Peyer's patch (tissue), 4 donors: Measurements from ENCODE around the gene NKX1-2. TPM values are rescaled to one million over a fixed set of nuclear protein-coding genes. Genes with fewer than 3 reads are reported as not detected.

Experiments
- DNase-seq, 3 donors: peaks; one replicate each; pipeline ENCODE4 v3.0.0-alpha.2; 2017 to 2019
- H3K27ac ChIP-seq, 4 donors: fragments of 200-600 bp; sonication (generic); one replicate each; pipeline ENCODE4 v1.5.1; 2016 to 2019
- H3K27me3 ChIP-seq, 2 donors: fragments of 200-600 bp; sonication (generic); one replicate each; pipeline ENCODE4 v1.5.1; 2019
- H3K36me3 ChIP-seq, 3 donors: fragments of 200-600 bp; sonication (generic); one replicate each; pipeline ENCODE4 v1.5.1; 2016 to 2019
- H3K4me1 ChIP-seq, 4 donors: fragments of 200-600 bp; sonication (generic); one replicate each; pipeline ENCODE4 v1.5.1; 2016 to 2019
- H3K4me3 ChIP-seq, 4 donors: fragments of 200-600 bp; sonication (generic); 1 replicate in 3 of 4; 2 replicates in 1 of 4; pipeline ENCODE4 v1.5.1; 2016 to 2019; ENCODE audit warnings: mild to moderate bottlenecking in 1 of 4
- H3K9me3 ChIP-seq, 4 donors: fragments of 200-600 bp; sonication (generic); one replicate each; pipeline ENCODE4 v1.5.1; 2016 to 2019; ENCODE audit warnings: mild to moderate bottlenecking in 1 of 4
- CTCF ChIP-seq, 6 experiments: fragments of 450-650 bp in 4 of 6; fragments of 200-600 bp in 2 of 6; sonication (generic) in 1 of 6; IDR thresholded peaks; one replicate each; pipeline ENCODE4 v1.5.1; 2017 to 2019; ENCODE audit warnings: antibody characterized with exemption in 6 of 6, mild to moderate bottlenecking in 3 of 6, moderate library complexity in 1 of 6
- POLR2A ChIP-seq, 2 donors: fragments of 450-650 bp; IDR thresholded peaks; one replicate each; pipeline ENCODE4 v1.5.1; 2017; ENCODE audit warnings: antibody characterized with exemption in 2 of 2, mild to moderate bottlenecking in 2 of 2, moderate library complexity in 2 of 2
- total RNA-seq, 4 donors: library from RNA; depleted of rRNA; stranded (reverse); fragments of >200 nt; gene quantifications; one replicate each; pipeline ENCODE4 v1.1.0, GENCODE V29; 2016

NKX1-2 gene
- total RNA-seq, 4 donors from 2014 or later, result not detected

- no peaks in the 10 kb centered on the region for H3K9me3 ChIP-seq
- peaks cover 0 to 17% (median 0%) of the 10 kb centered on the region in 4 donors for H3K4me1 ChIP-seq
- no peaks in the 10 kb centered on the region for H3K36me3 ChIP-seq
- no peak for DNase-seq
- peak overlapping the region in 1 of 4 donors; percentile 19 for H3K27ac ChIP-seq
- TF ChIP-seq POLR2A (IDR thresholded peaks at IDR 0.05) (no peak), CTCF (IDR thresholded peaks at IDR 0.05) (no peak)
- H3K27me3 ChIP-seq, result no peaks in the 10 kb centered on the region
- no peak overlapping the region for H3K4me3 ChIP-seq
Observed at GRCh38 chr10:124468624-124469023, 18.8 kb upstream of the NKX1-2 start.

GRCh38 chr10:124467165-124467564 lies 17.3 kb upstream of the NKX1-2 start:
- no peak for DNase-seq
- no peak overlapping the region for H3K4me3 ChIP-seq
- peaks cover 0 to 17% (median 0%) of the 10 kb centered on the region in 4 donors for H3K4me1 ChIP-seq
- no peaks in the 10 kb centered on the region for H3K36me3 ChIP-seq
- H3K27ac ChIP-seq, result no peak overlapping the region
- no peaks in the 10 kb centered on the region for H3K9me3 ChIP-seq
- TF ChIP-seq POLR2A (IDR thresholded peaks at IDR 0.05) (no peak), CTCF (IDR thresholded peaks at IDR 0.05) (no peak)
- no peaks in the 10 kb centered on the region for H3K27me3 ChIP-seq

- no peaks in the 10 kb centered on the region for H3K36me3 ChIP-seq
- H3K27me3 ChIP-seq, result no peaks in the 10 kb centered on the region
- H3K27ac ChIP-seq, result peak overlapping the region in 1 of 4 donors; percentile 57
- peaks cover 0 to 16% (median 0%) of the 10 kb centered on the region in 4 donors for H3K4me1 ChIP-seq
- TF ChIP-seq POLR2A (IDR thresholded peaks at IDR 0.05) (no peak), CTCF (IDR thresholded peaks at IDR 0.05) (no peak)
- no peak for DNase-seq
- no peak overlapping the region for H3K4me3 ChIP-seq
- no peaks in the 10 kb centered on the region for H3K9me3 ChIP-seq
Observed at GRCh38 chr10:124465777-124466488, 16.1 kb upstream of the NKX1-2 start.

- Histone ChIP-seq H3K27ac (peak overlapping the region in 1 of 4 donors; percentile 57), H3K4me1 (peaks cover 0 to 9% (median 0%) of the 10 kb centered on the region in 4 donors), H3K27me3 (no peaks in the 10 kb centered on the region), H3K4me3 (no peak overlapping the region), H3K9me3 (no peaks in the 10 kb centered on the region), H3K36me3 (no peaks in the 10 kb centered on the region)
- TF ChIP-seq CTCF (IDR thresholded peaks at IDR 0.05) (no peak), POLR2A (IDR thresholded peaks at IDR 0.05) (no peak)
- peak in 1 of 3 donors; percentile 27 for DNase-seq
Observed at GRCh38 chr10:124465003-124465776, 15.4 kb upstream of the NKX1-2 start.

- DNase-seq, result no peak
- Histone ChIP-seq H3K4me3 (no peak overlapping the region), H3K27ac (peak overlapping the region in 1 of 4 donors; percentile 57)
Observed at GRCh38 chr10:124464028-124464965, 14.5 kb upstream of the NKX1-2 start.

More at GRCh38 chr10:124464028-124464965, 14.5 kb upstream of the NKX1-2 start:
- Histone ChIP-seq H3K27me3 (no peaks in the 10 kb centered on the region), H3K4me1 (peaks cover 0 to 8% (median 0%) of the 10 kb centered on the region in 4 donors), H3K9me3 (no peaks in the 10 kb centered on the region), H3K36me3 (no peaks in the 10 kb centered on the region)
- TF ChIP-seq CTCF (IDR thresholded peaks at IDR 0.05) (no peak), POLR2A (IDR thresholded peaks at IDR 0.05) (no peak)
